Stimulated activated naive B cell treated with anti-CD40 and anti-IgM and Interleukin-4, amounts not matched to agents 10 μg/mL and 1 μg/mL and 100 μg/mL, for 72 hours (primary cell): Measurements from ENCODE around the gene SUMF1.
"Not testable (repeated sequence)": the region's sequence is repeated elsewhere in the genome, so short reads cannot be mapped to it uniquely, and the experiment has no call there.

Experiments
- ATAC-seq, 2 donors: fragments of 150-1000 bp; cut with Tn5 transposase; replicated peaks; 2 replicates each; pipeline ENCODE4 v1.10.0; 2021; ENCODE audit warnings: moderate library complexity in 1 of 2
- DNase-seq: peaks from one replicate; pipeline ENCODE4 v3.0.0; 2021
- H3K27ac Mint-ChIP-seq: one replicate; pipeline ENCODE4 v1.8.0; 2022; ENCODE audit warnings: mild to moderate bottlenecking, mixed read lengths
- H3K27me3 Mint-ChIP-seq, 2 donors: one replicate each; pipeline ENCODE4 v1.8.0; 2022; ENCODE audit warnings: mixed read lengths in 2 of 2
- H3K36me3 Mint-ChIP-seq, 2 donors: one replicate each; pipeline ENCODE4 v1.8.0; 2022; ENCODE audit warnings: mixed read lengths in 2 of 2, mild to moderate bottlenecking in 1 of 2
- H3K4me1 Mint-ChIP-seq, 2 donors: one replicate each; pipeline ENCODE4 v1.8.0; 2022; ENCODE audit warnings: mixed read lengths in 2 of 2, mild to moderate bottlenecking in 1 of 2
- H3K4me3 Mint-ChIP-seq, 2 donors: one replicate each; pipeline ENCODE4 v1.8.0; 2022; ENCODE audit warnings: mild to moderate bottlenecking in 2 of 2, mixed read lengths in 2 of 2, moderate library complexity in 1 of 2
- H3K9me3 Mint-ChIP-seq, 2 donors: one replicate each; pipeline ENCODE4 v1.8.0; 2022; ENCODE audit warnings: mixed read lengths in 2 of 2, mild to moderate bottlenecking in 1 of 2

The SUMF1 gene

GRCh38 chr3:4461468-4462090, 5.5 kb downstream of the SUMF1 start:
- no peaks in the 10 kb centered on the region for H3K27me3 Mint-ChIP-seq
- peak overlapping the region; percentile 0 for H3K27ac Mint-ChIP-seq
- H3K4me3 Mint-ChIP-seq: no peak overlapping the region
- no peak for ATAC-seq
- peaks cover 16 to 26% of the 10 kb centered on the region in 2 donors for H3K4me1 Mint-ChIP-seq
- no peaks in the 10 kb centered on the region for H3K9me3 Mint-ChIP-seq
- H3K36me3 Mint-ChIP-seq: peaks cover 3 to 4% of the 10 kb centered on the region in 2 donors
- no peak for DNase-seq

DNA sequence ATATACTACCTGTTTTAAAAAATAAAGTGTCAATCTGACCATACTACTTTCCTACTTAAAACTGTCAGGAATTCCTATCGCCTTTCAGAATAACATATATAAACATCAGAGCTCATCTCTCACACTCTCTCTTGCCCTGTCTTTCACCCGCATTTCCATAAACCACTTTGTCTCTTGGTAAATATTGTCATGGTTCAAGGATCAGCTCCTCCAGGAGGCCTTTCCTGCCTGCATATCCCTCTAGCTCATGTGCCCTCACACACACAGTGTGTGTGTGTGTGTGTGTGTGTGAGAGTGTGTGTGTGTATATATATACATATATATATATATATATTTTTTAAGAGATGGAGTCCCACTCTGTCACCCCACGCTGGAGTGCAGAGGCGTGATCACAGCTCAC, 6.7 kb downstream of the SUMF1 start:
- Mint-ChIP-seq H3K27me3 (no peaks in the 10 kb centered on the region), H3K4me1 (peaks cover 8 to 18% of the 10 kb centered on the region in 2 donors), H3K4me3 (no peak overlapping the region), H3K36me3 (no peaks in the 10 kb centered on the region), H3K27ac (no peak overlapping the region), H3K9me3 (no peaks in the 10 kb centered on the region)
- DNase-seq: no peak
- no peak for ATAC-seq

DNA sequence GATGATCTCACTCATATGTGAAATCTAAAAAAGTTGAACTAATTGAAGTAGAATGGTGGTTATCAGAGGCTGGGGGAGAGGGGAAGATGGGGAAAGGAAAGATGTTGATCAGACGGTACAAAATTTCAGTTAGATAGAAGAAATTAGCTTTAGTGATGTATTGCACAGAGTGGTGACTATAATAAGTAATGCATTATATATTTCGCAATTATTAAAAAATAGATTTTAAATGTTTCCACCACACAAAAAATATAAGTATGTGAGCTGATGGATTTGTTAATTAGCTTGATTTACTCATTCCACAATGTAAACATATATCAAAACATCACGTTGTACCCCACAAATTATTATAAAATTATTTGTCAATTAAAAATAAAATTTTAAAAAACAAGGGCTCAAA, 8.1 kb downstream of the SUMF1 start:
- H3K27ac Mint-ChIP-seq: no peak overlapping the region
- DNase-seq (no peak), ATAC-seq (no peak)
- no peaks in the 10 kb centered on the region for H3K36me3 Mint-ChIP-seq
- H3K4me3 Mint-ChIP-seq: no peak overlapping the region
- H3K4me1 Mint-ChIP-seq: peaks cover 8 to 18% of the 10 kb centered on the region in 2 donors
- H3K9me3 Mint-ChIP-seq: no peaks in the 10 kb centered on the region
- no peaks in the 10 kb centered on the region for H3K27me3 Mint-ChIP-seq

DNA sequence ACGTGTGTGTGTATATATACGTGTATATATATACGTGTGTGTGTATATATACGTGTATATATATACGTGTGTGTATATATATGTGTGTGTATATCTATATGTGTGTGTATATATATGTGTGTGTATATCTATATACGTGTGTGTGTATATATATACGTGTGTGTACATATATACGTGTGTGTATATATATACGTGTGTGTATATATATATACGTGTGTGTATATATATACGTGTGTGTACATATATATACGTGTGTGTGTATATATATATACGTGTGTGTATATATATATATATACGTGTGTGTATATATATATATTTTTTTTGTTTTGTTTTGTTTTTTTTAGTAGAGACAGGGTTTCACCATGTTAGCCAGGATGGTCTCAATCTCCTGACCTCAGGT, 10.3 kb downstream of the SUMF1 start:
- H3K4me1 Mint-ChIP-seq, ATAC-seq, H3K27me3 Mint-ChIP-seq, H3K9me3 Mint-ChIP-seq, H3K27ac Mint-ChIP-seq, DNase-seq, H3K36me3 Mint-ChIP-seq, H3K4me3 Mint-ChIP-seq: not testable (repeated sequence)

- peaks cover 15 to 23% of the 10 kb centered on the region in 2 donors for H3K36me3 Mint-ChIP-seq
- H3K4me3 Mint-ChIP-seq: no peak overlapping the region
- ATAC-seq: no peak
Observed at GRCh38 chr3:4454142-4454541, 12.9 kb downstream of the SUMF1 start.

DNA sequence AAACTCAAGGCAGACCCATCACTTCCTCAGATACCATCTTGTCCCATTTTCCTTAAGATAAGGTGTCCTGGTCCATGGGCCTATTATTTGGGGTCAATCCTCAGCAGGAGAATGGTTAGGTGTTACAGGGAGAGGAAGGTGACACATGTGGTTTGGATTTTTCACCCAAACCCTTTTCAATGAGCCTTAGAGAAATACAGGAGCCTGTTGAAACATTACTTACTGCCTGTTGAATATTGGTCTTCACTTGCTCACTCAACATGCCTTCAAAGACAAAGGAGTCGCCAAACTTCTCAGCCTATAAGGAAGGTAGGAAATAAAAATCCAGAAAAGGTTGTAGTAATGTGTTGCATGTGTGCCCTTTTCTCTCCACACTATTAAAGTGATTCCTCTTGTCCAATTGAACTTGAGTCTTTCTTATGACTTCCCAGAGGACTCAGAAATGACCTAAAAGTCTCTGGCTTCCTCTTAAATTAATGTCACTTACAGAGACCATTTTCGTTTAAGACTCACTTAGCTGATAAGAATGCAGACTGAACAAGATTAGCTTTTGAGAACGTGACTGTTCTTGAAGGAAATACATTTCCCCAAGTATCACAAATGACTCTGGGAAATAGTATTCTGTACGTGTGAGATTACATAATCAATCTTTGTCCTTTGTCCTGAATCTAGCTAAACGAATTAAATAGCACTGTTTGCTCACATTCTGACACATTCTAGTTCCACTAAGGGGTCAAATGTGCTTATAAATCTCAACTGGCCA, 17.8 kb downstream of the SUMF1 start:
- no peak overlapping the region for H3K27ac Mint-ChIP-seq
- H3K4me3 Mint-ChIP-seq: no peak overlapping the region
- DNase-seq (no peak), ATAC-seq (no peak)
- H3K36me3 Mint-ChIP-seq: peaks cover 40 to 55% of the 10 kb centered on the region in 2 donors
- H3K4me1 Mint-ChIP-seq: peaks cover 0 to 4% of the 10 kb centered on the region in 2 donors
- no peaks in the 10 kb centered on the region for H3K9me3 Mint-ChIP-seq
- no peaks in the 10 kb centered on the region for H3K27me3 Mint-ChIP-seq

More at GRCh38 chr3:4454142-4454541, 12.9 kb downstream of the SUMF1 start:
- Mint-ChIP-seq H3K9me3 (no peaks in the 10 kb centered on the region), H3K4me1 (peaks cover 0 to 5% of the 10 kb centered on the region in 2 donors), H3K27me3 (no peaks in the 10 kb centered on the region), H3K27ac (no peak overlapping the region)
- DNase-seq: no peak

- no peaks in the 10 kb centered on the region for H3K27me3 Mint-ChIP-seq
- no peak for DNase-seq
- H3K4me3 Mint-ChIP-seq: no peak overlapping the region
- H3K27ac Mint-ChIP-seq: no peak overlapping the region
- no peaks in the 10 kb centered on the region for H3K9me3 Mint-ChIP-seq
- no peak for ATAC-seq
- peaks cover 48 to 64% of the 10 kb centered on the region in 2 donors for H3K36me3 Mint-ChIP-seq
- no peaks in the 10 kb centered on the region for H3K4me1 Mint-ChIP-seq
Observed at GRCh38 chr3:4448187-4448586, 18.9 kb downstream of the SUMF1 start.

DNA sequence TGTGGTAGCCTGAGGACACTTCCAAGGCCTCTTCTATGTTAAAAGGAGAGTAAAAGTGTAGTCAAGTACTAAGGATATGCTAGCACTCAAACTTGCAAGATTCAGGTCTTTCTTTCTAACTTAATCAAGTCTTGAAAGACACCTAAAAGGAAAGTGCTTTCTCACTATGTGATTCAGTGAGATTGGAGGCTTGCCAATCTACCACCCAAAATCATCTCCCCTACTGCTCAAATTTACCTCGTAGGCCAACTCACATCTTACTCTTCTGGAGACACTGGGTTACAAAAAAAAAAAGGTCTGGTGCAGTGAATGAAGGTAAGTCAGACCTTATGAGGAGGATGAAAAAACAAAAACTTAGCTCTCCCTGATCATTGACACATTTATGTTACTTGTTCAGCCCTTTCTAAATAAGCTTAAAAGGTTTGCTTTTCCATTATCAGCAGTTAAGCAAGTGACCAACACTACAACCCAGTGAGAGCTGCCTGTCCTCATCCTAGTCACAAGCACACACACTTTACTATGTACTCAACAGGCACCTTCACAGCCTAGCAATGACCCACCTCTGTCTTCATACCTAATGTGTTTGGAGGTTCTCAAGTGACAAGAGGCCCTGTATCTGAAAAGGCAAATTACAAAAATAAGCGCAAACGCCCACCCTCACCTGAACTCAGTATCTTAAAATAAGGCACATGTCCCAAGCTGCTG, 19.6 kb downstream of the SUMF1 start:
- no peak for DNase-seq
- no peak overlapping the region for H3K27ac Mint-ChIP-seq
- no peaks in the 10 kb centered on the region for H3K9me3 Mint-ChIP-seq
- H3K27me3 Mint-ChIP-seq: no peaks in the 10 kb centered on the region
- peaks cover 50 to 66% of the 10 kb centered on the region in 2 donors for H3K36me3 Mint-ChIP-seq
- H3K4me1 Mint-ChIP-seq: no peaks in the 10 kb centered on the region
- H3K4me3 Mint-ChIP-seq: no peak overlapping the region
- no peak for ATAC-seq

- ATAC-seq: no peak
- Mint-ChIP-seq H3K27ac (no peak overlapping the region), H3K36me3 (peaks cover 29 to 46% of the 10 kb centered on the region in 2 donors), H3K27me3 (no peaks in the 10 kb centered on the region), H3K9me3 (no peaks in the 10 kb centered on the region), H3K4me1 (peaks cover 0 to 1% of the 10 kb centered on the region in 2 donors), H3K4me3 (no peak overlapping the region)
- no peak for DNase-seq
Observed at GRCh38 chr3:4440951-4441350, 26.1 kb downstream of the SUMF1 start.

GRCh38 chr3:4438296-4438695, 28.8 kb downstream of the SUMF1 start:
- Mint-ChIP-seq H3K27me3 (no peaks in the 10 kb centered on the region), H3K36me3 (peaks cover 23 to 37% of the 10 kb centered on the region in 2 donors), H3K9me3 (no peaks in the 10 kb centered on the region), H3K27ac (no peak overlapping the region), H3K4me3 (no peak overlapping the region), H3K4me1 (peaks cover 0 to 1% of the 10 kb centered on the region in 2 donors)
- DNase-seq: no peak
- no peak for ATAC-seq

- Mint-ChIP-seq H3K27ac (no peak overlapping the region), H3K4me3 (no peak overlapping the region), H3K36me3 (peaks cover 28 to 39% of the 10 kb centered on the region in 2 donors), H3K27me3 (no peaks in the 10 kb centered on the region), H3K4me1 (peaks cover 2% of the 10 kb centered on the region in 2 donors), H3K9me3 (peaks cover 11% of the 10 kb centered on the region in 2 donors)
- DNase-seq: no peak
- no peak for ATAC-seq
Observed at GRCh38 chr3:4432259-4432658, 34.8 kb downstream of the SUMF1 start.

DNA sequence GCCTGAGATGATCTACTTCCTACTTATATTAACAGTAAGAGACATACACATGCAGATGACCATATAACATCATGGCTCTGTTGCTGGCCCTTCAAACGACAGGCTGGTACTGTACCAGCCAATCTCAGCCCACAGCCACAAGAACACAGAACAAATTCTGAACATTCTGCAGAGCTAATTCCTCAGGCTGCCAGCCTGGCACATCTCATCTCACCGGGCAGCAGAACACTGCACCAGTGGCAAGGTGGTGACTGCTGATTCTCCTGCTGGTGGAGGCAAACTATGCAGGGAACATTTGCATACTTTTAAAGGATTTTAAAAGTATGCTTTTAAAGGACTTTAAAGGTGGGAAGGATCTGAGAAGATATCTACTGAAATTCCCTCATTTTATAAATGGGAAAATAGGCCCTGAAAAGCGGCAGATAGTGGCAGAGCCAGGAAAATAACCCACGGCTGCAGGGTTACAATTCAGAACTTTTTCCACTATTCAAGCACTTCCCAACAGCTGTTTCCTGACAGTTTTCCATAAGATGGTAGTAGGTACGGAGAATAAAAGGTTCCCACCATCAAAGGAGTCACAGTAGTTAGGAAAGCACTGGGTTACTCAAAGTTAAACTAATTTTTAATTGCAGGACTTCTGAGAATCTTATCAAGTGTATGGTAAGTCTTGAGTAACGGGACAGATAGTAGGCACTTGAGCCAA, 37.3 kb downstream of the SUMF1 start:
- Mint-ChIP-seq H3K4me3 (no peak overlapping the region), H3K36me3 (peaks cover 32 to 45% of the 10 kb centered on the region in 2 donors), H3K27ac (no peak overlapping the region), H3K9me3 (peaks cover 15 to 16% of the 10 kb centered on the region in 2 donors), H3K4me1 (peaks cover 20 to 23% of the 10 kb centered on the region in 2 donors), H3K27me3 (no peaks in the 10 kb centered on the region)
- no peak for ATAC-seq
- DNase-seq: no peak

DNA sequence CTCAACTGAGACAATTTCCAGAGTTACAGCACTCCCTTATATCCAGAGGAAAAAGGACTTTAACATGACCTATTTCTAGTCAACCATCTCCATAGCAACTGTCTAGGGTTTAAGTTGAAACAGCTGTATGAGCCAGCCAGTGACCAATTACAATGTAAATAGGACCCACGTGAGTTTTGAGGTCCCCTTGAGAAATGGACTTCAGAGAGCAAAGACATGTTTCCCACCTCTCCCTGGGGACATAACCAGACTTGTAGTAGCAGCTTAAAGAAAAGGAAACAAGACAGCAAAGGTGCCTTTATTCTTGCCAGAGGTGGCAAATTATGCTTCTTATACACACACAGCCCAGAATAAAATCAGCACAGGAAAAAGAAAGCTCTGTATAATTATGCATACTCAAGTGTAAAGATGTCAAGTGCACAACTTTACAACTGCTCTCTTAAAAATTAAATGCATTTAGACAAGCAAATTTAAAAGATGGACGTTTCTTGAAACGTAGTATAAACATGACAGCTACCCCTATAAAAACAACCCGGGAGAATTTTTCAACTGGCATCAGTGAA, 40.2 kb downstream of the SUMF1 start:
- ATAC-seq: peak; percentile 84 to 89
- H3K9me3 Mint-ChIP-seq: peaks cover 9% of the 10 kb centered on the region in 2 donors
- peak overlapping the region; percentile 62 for H3K27ac Mint-ChIP-seq
- H3K27me3 Mint-ChIP-seq: no peaks in the 10 kb centered on the region
- peaks cover 21 to 36% of the 10 kb centered on the region in 2 donors for H3K36me3 Mint-ChIP-seq
- peak overlapping the region in 1 of 2 donors; percentile 31 for H3K4me3 Mint-ChIP-seq
- peaks cover 24 to 38% of the 10 kb centered on the region in 2 donors for H3K4me1 Mint-ChIP-seq
- peak; percentile 32 for DNase-seq
